K562 (cell line): Measurements from ENCODE around the gene CTBP2. TPM values are rescaled to one million over a fixed set of nuclear protein-coding genes. Genes with fewer than 3 reads are reported as not detected.

Experiments
- ATAC-seq: fragments of 200-7000 bp; cut with Tn5 transposase; 3 replicates; pipeline ENCODE4 v1.9.1; 2020; ENCODE audit warnings: moderate library complexity
- BruUV-seq: library from RNA; stranded (reverse); fragments of 400-500 nt; replicated peaks from 2 replicates; lab custom pipeline; 2021; lab: Mats Ljungman, UMichigan
- CTCF ChIA-PET: fragments of 300-600 bp; formaldehyde crosslinking; extraction: SDS; loops from one replicate; lab custom pipeline; 2021; ENCODE audit warnings: low intra/inter-chr PET ratio; lab: Yijun Ruan, JAX
- POLR2A ChIA-PET: fragments of 300-600, 350-650 bp; sonication (Branson Sonifier 250); formaldehyde crosslinking; extraction: SDS; loops from one replicate; lab custom pipeline; 2021; ENCODE audit warnings: antibody characterized with exemption, inconsistent platforms; lab: Yijun Ruan, JAX
- DNase-seq, 4 experiments: peaks; one replicate each; pipeline versions ENCODE4 v3.0.0 to v3.0.0-alpha.2; 2011 to 2018; ENCODE audit warnings: low spot score in 3 of 4, mixed read lengths in 3 of 4; ENCODE audit errors: extremely low read depth in 1 of 4
- FAIRE-seq: peaks from 2 replicates; lab custom pipeline; 2011; peaks lifted over from hg19 to GRCh38; lab: Jason Lieb, UNC
- H2AFZ ChIP-seq: 2 replicates; pipeline ENCODE4 v1.6.0; 2011; ENCODE audit warnings: low read depth, low read length, control low read depth, inconsistent platforms
- H3K27ac ChIP-seq: fragments of 200-600 bp; 3 replicates; pipeline ENCODE4 v1.8.0; 2011; ENCODE audit warnings: low read depth, mild to moderate bottlenecking, control low read depth, inconsistent platforms, low read length, moderate library complexity, mixed read lengths; ENCODE audit errors: extremely low read depth
- H3K27me3 ChIP-seq, 2 experiments: fragments of 300-600 bp in 1 of 2; 2 replicates in 1 of 2; 3 replicates in 1 of 2; pipeline versions ENCODE4 v1.6.0 to v1.8.0; 2011; ENCODE audit warnings: inconsistent platforms in 2 of 2, low read length in 2 of 2, mild to moderate bottlenecking in 1 of 2, mixed read lengths in 1 of 2, moderate library complexity in 1 of 2; ENCODE audit not compliant: control insufficient read depth in 2 of 2, insufficient read depth in 2 of 2
- H3K36me3 ChIP-seq: fragments of 300-600 bp; 3 replicates; pipeline ENCODE4 v1.8.0; 2011; ENCODE audit warnings: mild to moderate bottlenecking, low read length, inconsistent platforms; ENCODE audit not compliant: control insufficient read depth, insufficient read depth
- H3K4me1 ChIP-seq, 2 experiments: fragments of 200-600 bp in 1 of 2; replicated peaks in 1 of 2; 2 replicates in 1 of 2; 3 replicates in 1 of 2; pipeline versions ENCODE4 v1.5.1 to v1.8.0; 2011; ENCODE audit warnings: inconsistent platforms in 2 of 2, low read length in 2 of 2, mild to moderate bottlenecking in 1 of 2, mixed read lengths in 1 of 2, moderate library complexity in 1 of 2; ENCODE audit not compliant: control insufficient read depth in 2 of 2, insufficient read depth in 2 of 2
- H3K4me2 ChIP-seq: 2 replicates; pipeline ENCODE4 v1.6.1; 2011; ENCODE audit warnings: low read length, control low read depth, inconsistent platforms, mixed read lengths; ENCODE audit not compliant: insufficient read depth
- H3K4me3 ChIP-seq: fragments of 200-600 bp; sonication (generic), shearing (Covaris generic); 2 replicates; pipeline ENCODE4 v1.5.1; 2016; ENCODE audit warnings: control low read depth, inconsistent platforms
- H3K79me2 ChIP-seq: fragments of 200-600 bp; 3 replicates; pipeline ENCODE4 v1.8.0; 2011; ENCODE audit warnings: low read length, inconsistent platforms; ENCODE audit not compliant: control insufficient read depth, insufficient read depth
- H3K9ac ChIP-seq, 2 experiments: 2 replicates each; pipeline versions ENCODE4 v1.6.0 to v1.6.1; 2011; ENCODE audit warnings: low read depth in 2 of 2, low read length in 2 of 2, control low read depth in 1 of 2, inconsistent platforms in 1 of 2, mild to moderate bottlenecking in 1 of 2, mixed read lengths in 1 of 2; ENCODE audit not compliant: insufficient read depth in 1 of 2
- H3K9me1 ChIP-seq: one replicate; pipeline ENCODE4 v1.6.0; 2011; ENCODE audit warnings: inconsistent platforms, mild to moderate bottlenecking, low read length, moderate library complexity; ENCODE audit not compliant: control insufficient read depth, insufficient read depth
- H3K9me3 ChIP-seq: replicated peaks from 2 replicates; pipeline ENCODE4 v1.5.1; 2011; ENCODE audit warnings: low read depth, low read length, inconsistent platforms; ENCODE audit not compliant: control insufficient read depth, insufficient read depth
- H4K20me1 ChIP-seq: replicated peaks from 2 replicates; pipeline ENCODE4 v1.6.1; 2011; ENCODE audit warnings: low read length, inconsistent platforms, mixed read lengths; ENCODE audit not compliant: control insufficient read depth, insufficient read depth
- HDAC1 ChIP-seq, 2 experiments: fragments of 450-650 bp; IDR thresholded peaks; 2 replicates each; pipeline ENCODE4 v1.6.1; 2016 to 2017; ENCODE audit warnings: inconsistent platforms in 1 of 2, mild to moderate bottlenecking in 1 of 2, moderate library complexity in 1 of 2
- HLTF ChIP-seq: fragments of 450-650 bp; IDR thresholded peaks from 2 replicates; pipeline ENCODE4 v1.6.1; 2016
- SMARCA5 ChIP-seq: fragments of 450-650 bp; IDR thresholded peaks from 2 replicates; pipeline ENCODE4 v1.6.1; 2016
- ZBTB33 ChIP-seq: sonication (generic); formaldehyde crosslinking; IDR thresholded peaks from 2 replicates; pipeline ENCODE4 v1.8.1; 2023; ENCODE audit warnings: mild to moderate bottlenecking, missing genetic modification reagents
- ZKSCAN1 ChIP-seq: fragments of 150-350 bp; IDR thresholded peaks from 2 replicates; pipeline ENCODE4 v1.6.1; 2016; ENCODE audit warnings: low read depth, low read length
- WGBS: fragments of 100-300 bp; shearing (Covaris generic); methylation state at CpG from one replicate; pipeline ENCODE4 v1.1.6; 2016; ENCODE audit warnings: low coverage, mixed read lengths; ENCODE audit not compliant: insufficient coverage; ENCODE audit errors: missing lambda C conversion rate; 5-methylcytosine and 5-hydroxymethylcytosine counted together
- in situ Hi-C: fragments of 300-500 bp; cut with MboI; formaldehyde crosslinking; loops from 4 replicates; pipeline ENCODE4 v1.15.0; 2018; ENCODE audit warnings: inconsistent platforms, mixed read lengths
- intact Hi-C: fragments of 100-400 bp; cut with micrococcal nuclease; formaldehyde crosslinking; loops from 2 replicates; pipeline ENCODE4 v1.14.2; 2022
- polyA plus RNA-seq, 8 experiments: library from polyadenylated mRNA; depleted of rRNA in 4 of 8; stranded (reverse) in 5 of 8; unstranded in 3 of 8; fragments of >200 nt; fragmentation: Nextera tagmentation in 2 of 8; fragmentation: Illumina TruSeq in 1 of 8; extraction: Ambion mirVana in 2 of 8; extraction: Trizol in 1 of 8; gene quantifications; 2 replicates each; pipeline versions ENCODE4 v1.2.1 to v1.2.3, GENCODE V29; 2011 to 2014; ENCODE audit warnings: inconsistent platforms in 1 of 8, missing spikeins in 1 of 8
- total RNA-seq, 7 experiments: library from RNA; depleted of rRNA in 6 of 7; stranded (reverse); fragments of >200 nt in 6 of 7; fragmentation: Illumina TruSeq in 2 of 7; extraction: Trizol in 2 of 7; gene quantifications; 2 replicates each; pipeline versions ENCODE4 v1.2.1 to v1.2.3, GENCODE V29; 2011 to 2021; ENCODE audit warnings: low replicate concordance in 1 of 7
- TF ChIP-seq, protein P1 (sequence below): fragments of 150-350 bp; IDR thresholded peaks from 2 replicates; pipeline ENCODE4 v1.6.1; 2014; ENCODE audit warnings: low read depth, mild to moderate bottlenecking, low read length, borderline replicate concordance

Gene CTBP2
- total and polyA plus RNA-seq, 9 of the 15 experiments (the other 6 are each of a cell fraction or from before 2014, with no cell fraction given) = 1.3 to 8.8 (median 5.1) TPM

DNA sequence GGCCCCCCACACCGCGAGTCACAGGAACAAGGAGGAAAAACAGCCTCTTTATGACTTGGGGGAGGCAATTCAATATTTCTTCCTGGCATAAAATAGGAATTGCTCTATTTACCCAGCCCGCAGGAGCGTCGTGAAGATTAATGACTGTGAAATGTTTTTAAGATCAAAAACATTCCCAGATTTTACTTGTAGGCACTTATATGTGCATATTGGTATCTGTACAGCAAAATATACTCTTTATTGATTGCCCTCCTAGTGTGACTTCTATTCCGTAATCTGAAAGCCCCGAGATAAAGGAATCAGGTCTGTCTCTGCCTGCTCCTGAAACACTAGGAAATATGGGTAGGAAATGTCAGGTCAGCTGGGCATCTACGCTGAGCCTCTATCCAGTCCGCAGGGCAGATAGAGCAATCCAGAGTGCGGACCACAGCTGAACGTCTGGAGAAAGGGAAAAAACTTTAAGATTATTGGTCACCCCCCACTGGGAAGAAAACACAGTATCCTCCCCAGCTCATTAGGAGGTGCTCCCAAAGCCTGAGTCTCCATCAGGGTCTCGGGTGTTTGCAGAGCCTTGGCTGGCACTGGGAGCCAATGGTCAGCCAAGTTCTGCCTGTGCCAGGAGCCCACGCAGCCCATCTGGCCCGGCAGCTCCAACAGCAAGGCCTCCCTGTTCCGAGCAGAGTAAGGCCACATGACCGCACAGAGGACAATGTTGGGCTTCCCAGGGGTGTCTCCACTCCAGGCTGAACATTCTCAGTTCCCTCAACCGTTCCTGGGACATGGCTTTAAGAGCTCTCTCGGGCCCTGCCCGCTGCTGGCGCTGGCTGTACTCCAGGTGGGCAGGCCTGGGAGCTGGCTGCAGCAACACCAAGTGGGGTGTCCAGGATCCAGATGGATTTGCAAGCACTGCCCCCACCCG lies 7.7 kb downstream of the CTBP2 start:
- ChIA-PET CTCF (no interaction called here), POLR2A (no interaction called here)
- no peak for DNase-seq
- no peak for ATAC-seq
- peaks cover 33 to 35% of the 10 kb centered on the region in 2 experiments; a peak in 4 of 5 replicates for H3K4me1 ChIP-seq
- H4K20me1 ChIP-seq = peaks cover 15% of the 10 kb centered on the region; the same call in 1 of the 2 replicates
- BruUV-seq = no TSS peak
- peaks cover 54% of the 10 kb centered on the region for H3K36me3 ChIP-seq
- in situ Hi-C loops = loop anchor here (25.0 kb wide), 1 partner anchor 215 kb away; the partner anchor contains the start of gene ZRANB1
- WGBS = 90% methylated on average over 18 of the region's 21 CpGs
- H3K27me3 ChIP-seq = no peaks in the 10 kb centered on the region
- intact Hi-C loops = loop anchor here (5.0 to 10.0 kb wide), 2 partner anchors 208 to 360 kb away; partner anchors contain the start of genes EEF1AKMT2 and ZRANB1
- no peak overlapping the region for H3K4me3 ChIP-seq
- no peak for FAIRE-seq
- H3K4me2 ChIP-seq = no peak overlapping the region
- no peak overlapping the region for H3K27ac ChIP-seq
- peaks cover 100% of the 10 kb centered on the region for H3K79me2 ChIP-seq
- peak overlapping the region in 1 of 2 experiments; percentile 62; a peak in 2 of 4 replicates for H3K9ac ChIP-seq
- H3K9me1 ChIP-seq = peaks cover 5% of the 10 kb centered on the region
- H2AFZ ChIP-seq = no peak overlapping the region
- no peaks in the 10 kb centered on the region for H3K9me3 ChIP-seq
- no peak for TF ChIP-seq HLTF
- no peak for TF ChIP-seq ZKSCAN1
- TF ChIP-seq, protein P1, sequence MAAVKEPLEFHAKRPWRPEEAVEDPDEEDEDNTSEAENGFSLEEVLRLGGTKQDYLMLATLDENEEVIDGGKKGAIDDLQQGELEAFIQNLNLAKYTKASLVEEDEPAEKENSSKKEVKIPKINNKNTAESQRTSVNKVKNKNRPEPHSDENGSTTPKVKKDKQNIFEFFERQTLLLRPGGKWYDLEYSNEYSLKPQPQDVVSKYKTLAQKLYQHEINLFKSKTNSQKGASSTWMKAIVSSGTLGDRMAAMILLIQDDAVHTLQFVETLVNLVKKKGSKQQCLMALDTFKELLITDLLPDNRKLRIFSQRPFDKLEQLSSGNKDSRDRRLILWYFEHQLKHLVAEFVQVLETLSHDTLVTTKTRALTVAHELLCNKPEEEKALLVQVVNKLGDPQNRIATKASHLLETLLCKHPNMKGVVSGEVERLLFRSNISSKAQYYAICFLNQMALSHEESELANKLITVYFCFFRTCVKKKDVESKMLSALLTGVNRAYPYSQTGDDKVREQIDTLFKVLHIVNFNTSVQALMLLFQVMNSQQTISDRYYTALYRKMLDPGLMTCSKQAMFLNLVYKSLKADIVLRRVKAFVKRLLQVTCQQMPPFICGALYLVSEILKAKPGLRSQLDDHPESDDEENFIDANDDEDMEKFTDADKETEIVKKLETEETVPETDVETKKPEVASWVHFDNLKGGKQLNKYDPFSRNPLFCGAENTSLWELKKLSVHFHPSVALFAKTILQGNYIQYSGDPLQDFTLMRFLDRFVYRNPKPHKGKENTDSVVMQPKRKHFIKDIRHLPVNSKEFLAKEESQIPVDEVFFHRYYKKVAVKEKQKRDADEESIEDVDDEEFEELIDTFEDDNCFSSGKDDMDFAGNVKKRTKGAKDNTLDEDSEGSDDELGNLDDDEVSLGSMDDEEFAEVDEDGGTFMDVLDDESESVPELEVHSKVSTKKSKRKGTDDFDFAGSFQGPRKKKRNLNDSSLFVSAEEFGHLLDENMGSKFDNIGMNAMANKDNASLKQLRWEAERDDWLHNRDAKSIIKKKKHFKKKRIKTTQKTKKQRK = no peak
- TF ChIP-seq ZBTB33 (CRISPR knock-in tag) = no peak
- TF ChIP-seq HDAC1 (IDR thresholded peaks at IDR 0.05) = no peak
- TF ChIP-seq SMARCA5 = no peak
